NCI-H128 (cell line): Measurements from ENCODE around the gene KDM5B.
"Not testable (repeated sequence)": the region's sequence is repeated elsewhere in the genome, so short reads cannot be mapped to it uniquely, and the experiment has no call there.

Experiments used
- DNase-seq: peaks from one replicate; lab custom pipeline; 2025; ENCODE audit not compliant: unreplicated experiment; lab: John Stamatoyannopoulos, UW

The KDM5B gene

GRCh38 chr1:202716654-202717053 lies 91.6 kb downstream of the KDM5B start:
- DNase-seq: no peak

DNA sequence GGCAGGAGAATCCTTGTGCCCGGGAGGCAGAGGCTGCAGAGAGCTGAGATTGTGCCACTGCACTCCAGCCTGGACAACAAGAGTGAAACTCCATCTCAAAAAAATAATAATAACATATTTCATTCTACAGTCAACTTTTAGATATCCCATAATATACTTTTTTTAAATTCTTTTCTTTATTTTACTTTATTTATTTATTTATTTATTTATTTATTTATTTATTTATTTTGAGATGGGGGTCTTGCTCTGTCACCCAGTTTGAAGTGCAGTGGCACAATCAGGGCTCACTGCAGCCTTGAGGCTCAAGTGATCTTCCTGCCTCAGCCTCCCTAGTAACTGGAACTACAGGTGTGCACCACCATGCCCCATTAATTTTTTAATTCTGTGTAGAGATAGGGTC lies 94.0 kb downstream of the KDM5B start:
- not testable (repeated sequence) for DNase-seq

- no peak for DNase-seq
Measured at GRCh38 chr1:202713110-202713509, 95.1 kb downstream of the KDM5B start.

- DNase-seq: no peak
Measured at GRCh38 chr1:202711949-202712635, 96.1 kb downstream of the KDM5B start.

DNA sequence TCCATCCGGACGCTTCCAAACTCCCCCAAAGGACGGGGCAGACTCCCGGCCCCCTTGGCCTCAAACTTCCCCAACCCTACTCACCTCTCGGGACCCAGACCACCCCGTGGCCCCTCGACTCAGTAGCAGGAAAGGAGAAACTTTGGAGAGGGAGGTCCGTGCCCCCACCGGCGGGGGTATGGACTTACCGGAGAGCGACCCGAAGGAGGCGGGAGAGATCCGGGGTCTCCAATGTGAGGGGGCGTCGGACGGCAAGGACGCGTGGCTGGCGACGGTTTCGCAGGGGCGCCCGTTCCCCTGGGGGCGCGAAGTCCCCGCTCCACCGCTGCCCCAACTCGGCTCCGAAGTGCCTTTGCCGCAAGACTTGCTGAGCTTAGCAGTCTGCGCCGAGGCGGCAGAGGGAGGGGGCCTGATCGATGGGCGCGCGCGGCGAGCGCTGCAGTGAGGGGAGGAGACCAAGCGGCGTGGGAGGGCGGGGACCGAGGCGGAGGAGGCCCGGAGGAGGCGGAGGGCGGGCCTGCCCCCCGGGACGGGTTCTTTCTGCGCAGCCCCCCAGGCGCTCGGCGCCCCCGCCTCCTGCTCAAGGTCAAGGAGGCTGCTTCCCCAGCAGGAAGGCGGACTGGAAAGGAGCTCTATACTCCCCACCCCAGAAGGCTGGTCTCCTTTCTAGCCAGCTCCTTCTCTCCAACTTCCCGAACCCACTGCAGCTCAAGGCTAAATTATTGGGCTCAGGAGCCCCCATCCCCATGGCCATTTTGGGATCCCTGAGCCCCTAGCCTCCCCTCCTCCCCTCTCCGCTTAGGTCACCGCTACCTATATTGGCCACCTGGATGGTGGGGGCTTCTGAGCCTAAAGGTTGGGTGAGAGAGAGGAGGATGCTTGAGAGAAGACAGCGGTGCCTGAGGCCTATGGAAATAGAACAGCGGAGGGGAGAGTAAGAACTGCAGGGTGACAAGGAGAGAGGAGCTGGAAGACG lies 97.9 kb downstream of the KDM5B start, which contains the start of gene SYT2:
Gene SYT2, minus strand, starts transcription at position 385 of the 976 bp plus-strand sequence. CDS start 104,682 bp downstream, outside the sequence.
- peak; percentile 40 for DNase-seq

DNA sequence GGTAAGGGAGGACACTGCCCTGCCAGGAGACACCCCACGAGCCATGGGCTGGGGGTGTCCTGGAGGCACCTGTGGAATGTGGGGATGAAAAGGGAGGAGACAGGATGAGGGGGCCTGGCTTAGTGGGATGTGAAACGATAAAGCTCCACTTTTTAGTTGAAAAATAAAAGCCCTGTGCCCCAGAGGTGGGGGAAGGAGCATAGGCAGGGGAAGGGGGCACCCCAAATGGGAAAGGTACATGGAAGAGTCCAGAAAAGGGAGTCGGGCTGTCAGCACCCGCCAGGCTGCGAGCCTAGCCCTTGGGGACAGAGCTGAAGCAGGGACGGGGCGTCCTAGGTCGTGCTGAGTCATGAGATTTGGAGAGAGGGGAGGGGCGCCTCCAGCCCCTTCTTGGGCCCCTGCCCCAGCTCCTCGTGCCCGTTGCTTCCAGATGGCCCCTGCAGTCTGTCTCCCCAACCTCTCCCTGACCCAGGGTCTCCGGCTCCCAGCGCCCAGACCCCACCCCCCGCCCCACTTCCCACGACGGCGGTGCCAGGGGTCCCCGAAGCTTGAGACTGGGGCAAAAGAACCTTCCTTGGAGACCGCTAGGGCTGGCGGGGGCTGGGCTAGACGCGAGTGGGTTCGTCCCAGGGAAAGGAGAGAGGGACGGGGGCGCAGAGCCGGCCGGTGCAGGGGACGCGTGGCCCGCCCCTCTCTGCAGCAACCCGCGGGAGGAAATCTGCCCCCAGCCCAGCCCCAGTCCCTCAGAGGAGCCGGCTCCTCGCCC lies 98.8 kb downstream of the KDM5B start:
- DNase-seq: no peak

DNA sequence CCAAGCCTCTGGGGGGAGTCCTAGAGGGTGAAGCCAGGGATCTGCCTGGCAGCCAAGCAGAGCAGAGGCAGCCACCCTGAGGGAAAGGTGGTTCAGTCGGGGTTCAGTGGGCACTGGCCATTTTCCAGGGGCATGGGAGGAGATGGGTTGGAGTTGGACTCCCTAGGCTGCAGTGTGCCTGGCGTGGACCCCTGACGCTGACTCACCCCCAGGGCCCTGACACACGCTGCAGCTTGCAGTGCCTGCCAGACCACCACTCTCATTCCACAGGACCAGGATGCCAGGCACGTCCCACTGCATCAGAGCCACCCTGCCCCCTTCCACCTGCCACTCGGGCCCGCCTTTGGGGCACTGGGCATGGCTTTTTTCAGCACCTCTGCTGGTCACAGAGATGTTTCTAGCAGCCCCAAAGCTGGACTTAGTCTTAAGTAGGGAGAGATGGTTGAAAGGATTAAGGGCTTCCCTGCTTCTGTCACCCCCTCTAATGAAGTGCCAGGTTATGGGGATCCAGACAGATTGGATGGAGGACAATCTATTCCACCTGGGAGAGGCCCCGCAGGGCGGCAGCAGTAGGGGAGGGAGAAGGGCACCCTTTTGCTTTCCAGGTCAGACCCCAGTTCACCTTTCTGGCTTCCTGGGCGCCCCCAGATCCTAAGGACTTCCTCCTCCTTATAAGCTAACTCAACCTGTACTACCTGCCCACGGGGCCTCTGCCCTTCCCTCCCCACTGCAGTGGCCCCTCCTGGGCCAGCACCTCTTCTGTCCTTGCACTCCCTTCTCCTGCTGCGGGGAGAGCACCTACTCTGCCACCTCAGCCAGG lies 99.6 kb downstream of the KDM5B start:
- no peak for DNase-seq

DNA sequence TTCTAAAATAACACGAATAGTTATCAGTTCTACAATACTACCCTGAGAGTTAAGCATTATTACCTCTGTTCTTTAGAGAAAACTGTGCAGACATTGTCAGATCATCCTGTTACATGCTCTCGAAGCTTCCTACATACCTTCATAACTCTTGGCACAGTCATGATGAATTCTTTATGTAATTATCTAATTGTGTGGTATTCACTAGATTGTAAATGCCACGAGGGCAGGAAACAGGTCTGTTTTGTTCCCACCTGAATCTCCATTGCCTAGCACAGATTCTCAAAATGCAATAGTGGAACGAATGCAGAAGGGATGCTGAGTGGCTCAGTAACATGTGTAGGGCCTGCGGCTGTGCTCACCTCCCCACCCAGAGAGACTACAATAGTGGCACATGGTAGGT lies 101.4 kb downstream of the KDM5B start:
- no peak for DNase-seq

GRCh38 chr1:202704601-202705000 lies 103.6 kb downstream of the KDM5B start:
- DNase-seq: no peak

DNA sequence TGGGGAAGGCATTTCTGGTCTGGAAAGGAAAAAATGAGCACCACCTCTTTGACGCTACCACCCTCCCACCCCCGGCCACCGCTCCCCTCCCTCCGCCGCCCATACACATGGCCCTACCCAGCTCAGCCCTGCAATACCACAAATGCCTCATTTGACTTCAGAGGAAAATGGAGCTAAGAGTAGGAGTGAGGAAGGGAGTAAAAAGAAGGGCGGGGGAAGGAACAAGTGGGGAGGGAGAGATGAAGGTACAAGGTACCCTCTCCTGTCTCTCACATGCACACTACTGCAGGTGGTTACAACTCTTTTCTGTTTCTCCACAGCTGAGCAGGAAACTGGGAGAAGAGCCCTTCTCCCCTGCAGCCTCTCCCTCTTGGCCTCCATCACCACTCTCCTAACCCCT lies 105.0 kb downstream of the KDM5B start:
- DNase-seq: no peak

- DNase-seq: no peak
Measured at GRCh38 chr1:202702088-202702487, 106.1 kb downstream of the KDM5B start.

- DNase-seq: no peak
Measured at GRCh38 chr1:202701200-202701599, 107.0 kb downstream of the KDM5B start.

- no peak for DNase-seq
Measured at GRCh38 chr1:202700061-202700460, 108.2 kb downstream of the KDM5B start.

DNA sequence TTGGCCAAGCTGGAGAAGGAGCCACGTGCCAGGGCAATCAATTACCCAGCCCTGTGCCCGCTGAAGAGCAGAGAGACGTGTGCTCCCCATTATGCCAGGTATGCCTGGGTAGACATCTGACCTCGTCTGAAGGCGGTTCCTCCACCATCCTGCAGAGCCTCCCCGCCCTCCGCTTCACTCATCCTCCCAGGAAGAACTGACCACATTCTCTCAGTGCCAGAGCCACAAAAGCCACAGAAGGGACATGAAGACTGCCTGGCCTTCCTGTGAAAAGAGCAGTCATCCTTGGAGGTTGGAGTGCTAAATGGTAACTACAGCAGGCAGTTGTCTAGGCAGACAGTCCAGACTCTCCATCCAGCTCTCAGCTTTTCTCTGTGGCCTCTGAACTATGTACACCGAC lies 109.9 kb downstream of the KDM5B start:
- no peak for DNase-seq

- no peak for DNase-seq
Measured at GRCh38 chr1:202697038-202697437, 111.2 kb downstream of the KDM5B start.

DNA sequence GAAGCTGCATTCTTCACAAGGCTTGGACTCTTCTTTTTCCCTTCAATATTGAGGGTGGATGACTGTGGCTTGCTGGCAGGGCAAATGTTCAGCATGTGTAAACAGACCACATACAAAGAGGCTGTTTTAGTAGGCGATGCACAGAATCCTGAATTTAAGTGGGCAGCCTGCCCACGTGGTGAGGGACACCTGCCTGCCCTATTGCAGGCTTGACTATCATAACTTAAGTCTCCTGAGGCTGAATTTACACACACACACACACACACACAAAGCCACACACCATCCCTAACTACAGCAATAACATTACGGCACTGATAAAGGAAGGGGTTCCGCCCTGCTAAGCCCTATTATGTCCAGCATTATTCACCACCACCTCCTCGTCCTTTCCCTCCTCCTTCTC lies 113.9 kb downstream of the KDM5B start:
- DNase-seq: no peak

DNA sequence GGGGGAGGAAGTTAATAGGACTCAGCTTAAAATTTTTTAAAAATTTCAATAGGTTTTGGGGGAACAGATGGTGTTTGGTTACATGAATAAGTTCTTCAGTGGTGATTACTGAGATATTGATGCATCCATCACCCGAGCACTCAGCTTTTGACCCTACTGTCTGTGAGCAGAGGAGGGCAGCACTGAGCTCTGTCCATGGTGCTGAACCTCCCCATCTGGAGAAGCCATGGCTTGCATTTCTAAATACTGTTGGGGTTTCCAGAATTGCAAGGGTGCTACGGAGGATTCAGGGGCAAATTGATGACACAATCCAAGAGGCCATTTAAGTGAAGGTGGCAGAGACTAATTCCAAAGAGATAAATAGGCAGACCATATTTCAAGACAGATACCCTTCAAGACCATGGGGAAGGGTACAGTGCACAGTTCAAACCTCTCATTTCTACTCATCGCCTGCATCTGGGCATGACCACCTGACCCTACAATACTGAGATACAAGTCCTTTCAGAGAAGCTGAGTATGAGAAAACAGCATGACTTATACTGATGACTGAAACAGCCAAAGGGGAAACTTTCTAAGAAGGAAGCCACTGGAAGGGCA lies 115.2 kb downstream of the KDM5B start:
- no peak for DNase-seq

DNA sequence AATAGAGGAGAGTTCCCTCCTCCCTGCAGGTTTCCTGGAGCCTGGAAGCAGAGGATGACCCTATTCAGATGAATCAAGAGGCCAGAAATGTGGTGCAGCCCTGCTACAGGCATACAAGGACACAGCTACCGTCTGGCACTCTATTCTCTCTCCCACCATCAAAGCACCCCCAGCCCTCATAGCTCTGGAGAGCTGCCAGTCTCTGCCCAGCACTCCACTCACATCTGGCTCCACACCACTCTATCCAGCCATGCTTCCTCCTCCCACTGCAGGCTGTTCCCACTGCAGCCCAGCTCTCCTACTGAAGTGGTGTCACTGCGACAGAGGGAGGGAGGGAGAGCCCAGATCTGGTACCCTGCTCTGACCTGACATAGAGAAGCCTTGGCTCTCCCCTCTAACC lies 116.4 kb downstream of the KDM5B start:
- DNase-seq: no peak

- no peak for DNase-seq
Measured at GRCh38 chr1:202689493-202690342, 118.5 kb downstream of the KDM5B start.
